ENCODE measurements around the gene VRTN. TPM values are rescaled to one million over a fixed set of nuclear protein-coding genes. Genes with fewer than 3 reads are reported as not detected.

Gene VRTN
- total RNA-seq, 1 donor from 2014 or later, result not detected

DNA sequence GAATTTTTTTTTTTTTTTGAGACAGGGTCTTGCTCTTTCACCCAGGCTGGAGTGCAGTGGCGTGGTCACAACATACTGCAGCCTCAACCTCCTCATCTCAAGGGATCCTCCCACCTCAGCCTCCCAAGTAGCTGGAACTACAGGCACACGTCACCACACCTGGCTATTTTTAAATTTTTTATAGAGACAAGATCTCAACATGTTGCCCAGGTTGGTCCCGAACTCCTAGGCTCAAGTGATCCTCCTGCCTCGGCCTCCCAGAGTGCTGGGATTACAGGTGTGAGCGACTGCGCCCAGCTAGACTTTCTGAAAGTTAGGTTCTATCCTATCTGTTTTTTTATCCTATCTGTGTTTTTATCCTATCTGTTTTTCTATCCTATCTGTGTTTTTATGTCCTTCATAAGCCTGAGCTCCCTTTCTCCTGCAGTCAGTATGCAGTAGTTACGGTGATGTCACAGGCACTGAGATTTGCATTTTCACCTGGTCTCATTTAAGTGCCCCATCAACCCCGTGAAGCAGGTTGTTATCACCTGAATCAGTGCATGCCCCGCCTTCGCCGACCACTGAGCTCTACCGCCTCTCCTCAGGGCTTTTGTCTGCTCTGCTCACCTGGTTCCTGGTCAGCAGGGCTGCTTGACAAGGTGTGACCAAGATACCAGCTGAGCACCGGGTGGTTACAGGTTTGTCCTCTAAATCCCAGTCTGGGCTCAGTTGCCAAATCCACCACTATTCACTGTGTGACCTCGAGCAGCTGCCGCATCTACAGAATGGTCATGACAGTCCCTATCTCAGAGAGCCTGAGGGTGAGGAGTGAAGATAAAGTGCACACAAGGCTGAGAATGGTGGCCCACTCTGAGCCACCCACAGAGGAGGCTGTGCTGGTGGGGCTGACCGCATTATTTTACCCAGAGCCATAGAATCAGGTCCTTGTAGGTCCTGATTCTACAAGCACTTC is 44.6 kb downstream of the VRTN start:
- Mint-ChIP-seq H3K27me3 (ENCODE audit: low read depth) (peaks cover 10% of the 10 kb centered on the region), H3K4me1 (peaks cover 12% of the 10 kb centered on the region), H3K36me3 (ENCODE audit: low read depth) (no peaks in the 10 kb centered on the region), H3K27ac (ENCODE audit: unreplicated experiment) (no peak overlapping the region), H3K9me3 (no peaks in the 10 kb centered on the region), H3K4me3 (no peak overlapping the region)
- TF ChIP-seq, protein P1, sequence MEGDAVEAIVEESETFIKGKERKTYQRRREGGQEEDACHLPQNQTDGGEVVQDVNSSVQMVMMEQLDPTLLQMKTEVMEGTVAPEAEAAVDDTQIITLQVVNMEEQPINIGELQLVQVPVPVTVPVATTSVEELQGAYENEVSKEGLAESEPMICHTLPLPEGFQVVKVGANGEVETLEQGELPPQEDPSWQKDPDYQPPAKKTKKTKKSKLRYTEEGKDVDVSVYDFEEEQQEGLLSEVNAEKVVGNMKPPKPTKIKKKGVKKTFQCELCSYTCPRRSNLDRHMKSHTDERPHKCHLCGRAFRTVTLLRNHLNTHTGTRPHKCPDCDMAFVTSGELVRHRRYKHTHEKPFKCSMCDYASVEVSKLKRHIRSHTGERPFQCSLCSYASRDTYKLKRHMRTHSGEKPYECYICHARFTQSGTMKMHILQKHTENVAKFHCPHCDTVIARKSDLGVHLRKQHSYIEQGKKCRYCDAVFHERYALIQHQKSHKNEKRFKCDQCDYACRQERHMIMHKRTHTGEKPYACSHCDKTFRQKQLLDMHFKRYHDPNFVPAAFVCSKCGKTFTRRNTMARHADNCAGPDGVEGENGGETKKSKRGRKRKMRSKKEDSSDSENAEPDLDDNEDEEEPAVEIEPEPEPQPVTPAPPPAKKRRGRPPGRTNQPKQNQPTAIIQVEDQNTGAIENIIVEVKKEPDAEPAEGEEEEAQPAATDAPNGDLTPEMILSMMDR (conservative IDR thresholded peaks at IDR 0.05), result no peak
- DNase-seq (ENCODE audit: low read depth, low spot score), result no peak

DNA sequence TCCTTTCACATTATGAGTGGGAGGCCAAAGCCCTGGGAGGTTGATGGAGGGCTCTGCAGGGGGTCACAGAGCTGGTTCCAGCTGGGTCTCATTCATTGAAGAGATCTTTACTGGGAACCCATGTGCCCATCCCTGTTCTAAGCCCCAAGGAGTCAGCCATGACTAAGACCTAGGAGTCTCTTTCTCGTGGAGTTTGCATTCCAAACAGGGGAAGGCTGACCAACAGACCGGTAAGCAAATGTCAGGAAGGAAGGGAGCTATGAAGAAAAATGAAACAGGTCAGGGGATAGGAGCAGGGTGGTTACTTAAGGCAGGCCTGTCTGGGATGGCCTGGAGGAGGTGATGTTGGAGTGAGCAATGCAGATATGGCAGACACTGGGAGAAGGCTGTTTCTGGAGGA is 46.3 kb downstream of the VRTN start:
- Mint-ChIP-seq H3K27ac (ENCODE audit: unreplicated experiment) (no peak overlapping the region), H3K4me3 (no peak overlapping the region), H3K27me3 (ENCODE audit: low read depth) (peaks cover 14% of the 10 kb centered on the region), H3K36me3 (ENCODE audit: low read depth) (no peaks in the 10 kb centered on the region), H3K9me3 (no peaks in the 10 kb centered on the region), H3K4me1 (peaks cover 9% of the 10 kb centered on the region)
- DNase-seq (ENCODE audit: low read depth, low spot score), result no peak
- TF ChIP-seq, protein P1 (conservative IDR thresholded peaks at IDR 0.05), result no peak

DNA sequence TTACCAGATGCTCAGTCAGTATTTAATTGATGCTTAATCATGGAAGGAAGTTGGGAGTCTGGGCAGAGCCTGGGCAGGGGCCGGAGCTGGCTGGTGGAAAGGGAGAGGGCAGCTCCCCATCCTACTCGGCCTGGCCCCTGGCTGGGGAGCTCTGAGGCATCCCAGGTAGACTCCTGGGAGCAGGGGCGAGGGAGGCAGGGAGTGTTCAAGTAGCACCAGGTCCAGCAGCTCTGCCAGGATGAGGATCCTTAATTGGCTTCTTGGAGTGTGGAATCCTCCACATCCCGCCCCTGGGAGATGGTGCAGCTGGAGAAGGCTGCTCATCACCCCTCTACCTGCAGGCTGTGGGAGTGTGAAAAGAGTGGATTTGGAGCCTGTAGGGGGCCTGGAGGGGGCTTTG is 46.8 kb downstream of the VRTN start:
- Mint-ChIP-seq H3K27ac (ENCODE audit: unreplicated experiment) (peak overlapping the region; percentile 15), H3K9me3 (no peaks in the 10 kb centered on the region), H3K27me3 (ENCODE audit: low read depth) (peaks cover 16% of the 10 kb centered on the region), H3K4me1 (peaks cover 7% of the 10 kb centered on the region), H3K4me3 (no peak overlapping the region), H3K36me3 (ENCODE audit: low read depth) (no peaks in the 10 kb centered on the region)
- TF ChIP-seq, protein P1 (conservative IDR thresholded peaks at IDR 0.05), result no peak
- DNase-seq (ENCODE audit: low read depth, low spot score), result no peak

DNA sequence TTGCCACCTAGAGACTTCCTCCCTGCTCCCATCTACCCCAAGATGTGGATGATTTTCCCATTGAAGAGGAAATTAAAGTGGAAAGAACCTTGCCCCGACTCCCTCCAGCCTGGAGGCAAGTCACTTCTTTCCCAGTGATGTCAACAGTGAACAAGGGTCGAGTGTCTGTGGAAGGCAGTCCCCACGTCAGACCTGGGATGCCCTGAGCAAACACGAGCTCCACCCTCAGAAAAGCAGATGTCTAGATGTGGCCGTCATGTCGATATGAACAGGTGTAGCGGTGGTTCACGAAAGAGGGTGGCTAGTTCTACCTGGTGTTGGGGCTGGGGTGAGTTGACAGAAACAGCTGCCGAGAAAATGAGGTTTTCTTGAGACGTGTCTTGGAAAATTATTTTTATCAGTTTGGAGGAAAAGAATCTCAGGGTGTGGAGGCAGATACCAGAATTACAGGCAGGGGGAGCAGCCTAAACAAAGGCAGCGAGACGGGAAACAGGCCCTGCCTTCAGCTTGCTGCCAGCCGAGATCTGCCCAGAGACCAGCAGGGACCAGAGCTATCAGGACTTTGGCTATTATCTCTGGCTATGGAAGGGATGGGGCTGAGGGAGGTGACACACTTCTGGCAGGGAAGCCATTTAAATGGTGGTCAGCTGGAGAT is 51.9 kb downstream of the VRTN start:
- TF ChIP-seq, protein P1 (conservative IDR thresholded peaks at IDR 0.05), result no peak

DNA sequence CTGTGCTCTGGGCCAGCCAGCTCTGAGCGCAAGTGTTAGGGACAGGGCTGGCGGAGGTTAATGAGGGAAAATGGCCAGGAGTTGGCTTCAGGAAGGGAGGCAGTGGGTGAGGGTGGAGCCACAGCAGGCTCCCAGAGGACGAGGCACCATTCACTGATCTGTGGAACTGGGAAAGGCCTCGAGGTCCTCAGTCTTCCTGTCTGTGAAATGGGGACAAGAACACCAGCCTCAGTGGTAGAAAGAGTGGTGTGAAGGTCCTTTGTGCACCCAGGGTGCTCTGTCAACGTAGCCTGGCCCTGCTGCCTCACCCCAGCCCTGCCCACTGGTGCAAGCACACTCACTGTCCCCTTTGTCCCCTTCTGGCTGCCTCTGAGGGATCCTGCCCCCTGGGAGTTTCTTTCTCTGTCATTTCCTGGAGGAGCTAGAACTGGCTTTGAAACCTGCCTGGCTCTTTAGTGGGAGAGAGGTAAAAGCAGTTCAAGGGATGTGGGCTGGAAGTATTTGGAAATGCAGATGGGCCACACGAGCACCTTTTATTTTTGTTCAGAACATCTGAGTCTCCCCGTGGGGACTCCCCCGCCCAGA is 52.7 kb downstream of the VRTN start:
- H3K4me1 Mint-ChIP-seq, result peaks cover 27% of the 10 kb centered on the region
- H3K36me3 Mint-ChIP-seq (ENCODE audit: low read depth), result no peaks in the 10 kb centered on the region
- TF ChIP-seq, protein P1 (conservative IDR thresholded peaks at IDR 0.05), result no peak
- no peak overlapping the region for H3K27ac Mint-ChIP-seq (ENCODE audit: unreplicated experiment)
- DNase-seq (ENCODE audit: low read depth, low spot score), result no peak
- H3K4me3 Mint-ChIP-seq, result peak overlapping the region; percentile 20
- H3K27me3 Mint-ChIP-seq (ENCODE audit: low read depth), result peaks cover 19% of the 10 kb centered on the region
- H3K9me3 Mint-ChIP-seq, result no peaks in the 10 kb centered on the region

More for the DNA sequence above, 51.9 kb downstream of the VRTN start:
- DNase-seq (ENCODE audit: low read depth, low spot score), result no peak
- H3K27ac Mint-ChIP-seq (ENCODE audit: unreplicated experiment), result peak overlapping the region; percentile 8
- H3K27me3 Mint-ChIP-seq (ENCODE audit: low read depth), result peaks cover 19% of the 10 kb centered on the region
- H3K36me3 Mint-ChIP-seq (ENCODE audit: low read depth), result no peaks in the 10 kb centered on the region
- no peak overlapping the region for H3K4me3 Mint-ChIP-seq
- no peaks in the 10 kb centered on the region for H3K9me3 Mint-ChIP-seq
- peaks cover 27% of the 10 kb centered on the region for H3K4me1 Mint-ChIP-seq
